ENCODE measurements around the gene SLC6A6. TPM values are rescaled to one million over a fixed set of nuclear protein-coding genes. Genes with fewer than 3 reads are reported as not detected.

The SLC6A6 gene
- total RNA-seq, 1 experiment from 2014 or later: 211 TPM

GRCh38 chr3:14467814-14468620 is 65.6 kb downstream of the SLC6A6 start:
- H3K36me3 Mint-ChIP-seq: peaks cover 52% of the 10 kb centered on the region
- H3K4me3 Mint-ChIP-seq: no peak overlapping the region
- DNase-seq (ENCODE audit: low spot score): peak; percentile 55
- CTCF ChIA-PET: interaction anchor here (0.6 to 3.8 kb wide), 23 partner anchors 9 to 619 kb away, joined by 3 to 67 read pairs (median 3); partner anchors contain the start of genes LSM3, SLC6A6 and XPC
- ATAC-seq: peak; percentile 65
- no peaks in the 10 kb centered on the region for H3K9me3 Mint-ChIP-seq
- peaks cover 16% of the 10 kb centered on the region for H3K4me1 Mint-ChIP-seq
- POLR2A ChIA-PET: interaction anchor here (0.8 kb wide), 1 partner anchor 264 kb away, joined by 4 read pairs; no protein-coding TSS in a partner anchor
- H3K27ac Mint-ChIP-seq: peak overlapping the region; percentile 68; the same call in 1 of the 2 replicates
- no peaks in the 10 kb centered on the region for H3K27me3 Mint-ChIP-seq (ENCODE audit: low read depth)
- TF ChIP-seq JAZF1 (CRISPR knock-in tag; IDR thresholded peaks at IDR 0.05): no peak
- TF ChIP-seq, protein P1, sequence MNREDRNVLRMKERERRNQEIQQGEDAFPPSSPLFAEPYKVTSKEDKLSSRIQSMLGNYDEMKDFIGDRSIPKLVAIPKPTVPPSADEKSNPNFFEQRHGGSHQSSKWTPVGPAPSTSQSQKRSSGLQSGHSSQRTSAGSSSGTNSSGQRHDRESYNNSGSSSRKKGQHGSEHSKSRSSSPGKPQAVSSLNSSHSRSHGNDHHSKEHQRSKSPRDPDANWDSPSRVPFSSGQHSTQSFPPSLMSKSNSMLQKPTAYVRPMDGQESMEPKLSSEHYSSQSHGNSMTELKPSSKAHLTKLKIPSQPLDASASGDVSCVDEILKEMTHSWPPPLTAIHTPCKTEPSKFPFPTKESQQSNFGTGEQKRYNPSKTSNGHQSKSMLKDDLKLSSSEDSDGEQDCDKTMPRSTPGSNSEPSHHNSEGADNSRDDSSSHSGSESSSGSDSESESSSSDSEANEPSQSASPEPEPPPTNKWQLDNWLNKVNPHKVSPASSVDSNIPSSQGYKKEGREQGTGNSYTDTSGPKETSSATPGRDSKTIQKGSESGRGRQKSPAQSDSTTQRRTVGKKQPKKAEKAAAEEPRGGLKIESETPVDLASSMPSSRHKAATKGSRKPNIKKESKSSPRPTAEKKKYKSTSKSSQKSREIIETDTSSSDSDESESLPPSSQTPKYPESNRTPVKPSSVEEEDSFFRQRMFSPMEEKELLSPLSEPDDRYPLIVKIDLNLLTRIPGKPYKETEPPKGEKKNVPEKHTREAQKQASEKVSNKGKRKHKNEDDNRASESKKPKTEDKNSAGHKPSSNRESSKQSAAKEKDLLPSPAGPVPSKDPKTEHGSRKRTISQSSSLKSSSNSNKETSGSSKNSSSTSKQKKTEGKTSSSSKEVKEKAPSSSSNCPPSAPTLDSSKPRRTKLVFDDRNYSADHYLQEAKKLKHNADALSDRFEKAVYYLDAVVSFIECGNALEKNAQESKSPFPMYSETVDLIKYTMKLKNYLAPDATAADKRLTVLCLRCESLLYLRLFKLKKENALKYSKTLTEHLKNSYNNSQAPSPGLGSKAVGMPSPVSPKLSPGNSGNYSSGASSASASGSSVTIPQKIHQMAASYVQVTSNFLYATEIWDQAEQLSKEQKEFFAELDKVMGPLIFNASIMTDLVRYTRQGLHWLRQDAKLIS (CRISPR knock-in tag; IDR thresholded peaks at IDR 0.05; ENCODE audit: borderline replicate concordance): no peak
- TF ChIP-seq ERG (CRISPR knock-in tag; IDR thresholded peaks at IDR 0.05): no peak
- no peak for TF ChIP-seq NFE2L1 (CRISPR knock-in tag; IDR thresholded peaks at IDR 0.05)
- TF ChIP-seq ZNF532 (CRISPR knock-in tag; IDR thresholded peaks at IDR 0.05; ENCODE audit: borderline replicate concordance): no peak
- TF ChIP-seq TEAD1 (CRISPR knock-in tag; IDR thresholded peaks at IDR 0.05): no peak
- TF ChIP-seq ZNF512 (CRISPR knock-in tag; IDR thresholded peaks at IDR 0.05; ENCODE audit: borderline replicate concordance): no peak
- no peak for TF ChIP-seq E2F4 (CRISPR knock-in tag; IDR thresholded peaks at IDR 0.05; ENCODE audit: borderline replicate concordance, low read depth)
- no peak for TF ChIP-seq GTF2I (CRISPR knock-in tag; conservative IDR thresholded peaks at IDR 0.05)
- peak; percentile 51; the same call in 1 of the 2 replicates for TF ChIP-seq ZNF121 (CRISPR knock-in tag; IDR thresholded peaks at IDR 0.05)
- no peak for TF ChIP-seq ZNF396 (CRISPR knock-in tag; IDR thresholded peaks at IDR 0.05; ENCODE audit: borderline replicate concordance)
- TF ChIP-seq, protein P2, sequence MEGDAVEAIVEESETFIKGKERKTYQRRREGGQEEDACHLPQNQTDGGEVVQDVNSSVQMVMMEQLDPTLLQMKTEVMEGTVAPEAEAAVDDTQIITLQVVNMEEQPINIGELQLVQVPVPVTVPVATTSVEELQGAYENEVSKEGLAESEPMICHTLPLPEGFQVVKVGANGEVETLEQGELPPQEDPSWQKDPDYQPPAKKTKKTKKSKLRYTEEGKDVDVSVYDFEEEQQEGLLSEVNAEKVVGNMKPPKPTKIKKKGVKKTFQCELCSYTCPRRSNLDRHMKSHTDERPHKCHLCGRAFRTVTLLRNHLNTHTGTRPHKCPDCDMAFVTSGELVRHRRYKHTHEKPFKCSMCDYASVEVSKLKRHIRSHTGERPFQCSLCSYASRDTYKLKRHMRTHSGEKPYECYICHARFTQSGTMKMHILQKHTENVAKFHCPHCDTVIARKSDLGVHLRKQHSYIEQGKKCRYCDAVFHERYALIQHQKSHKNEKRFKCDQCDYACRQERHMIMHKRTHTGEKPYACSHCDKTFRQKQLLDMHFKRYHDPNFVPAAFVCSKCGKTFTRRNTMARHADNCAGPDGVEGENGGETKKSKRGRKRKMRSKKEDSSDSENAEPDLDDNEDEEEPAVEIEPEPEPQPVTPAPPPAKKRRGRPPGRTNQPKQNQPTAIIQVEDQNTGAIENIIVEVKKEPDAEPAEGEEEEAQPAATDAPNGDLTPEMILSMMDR (IDR thresholded peaks at IDR 0.05): peak; percentile 94
- TF ChIP-seq SMAD4 (CRISPR knock-in tag; IDR thresholded peaks at IDR 0.05): no peak
- TF ChIP-seq, protein P3, sequence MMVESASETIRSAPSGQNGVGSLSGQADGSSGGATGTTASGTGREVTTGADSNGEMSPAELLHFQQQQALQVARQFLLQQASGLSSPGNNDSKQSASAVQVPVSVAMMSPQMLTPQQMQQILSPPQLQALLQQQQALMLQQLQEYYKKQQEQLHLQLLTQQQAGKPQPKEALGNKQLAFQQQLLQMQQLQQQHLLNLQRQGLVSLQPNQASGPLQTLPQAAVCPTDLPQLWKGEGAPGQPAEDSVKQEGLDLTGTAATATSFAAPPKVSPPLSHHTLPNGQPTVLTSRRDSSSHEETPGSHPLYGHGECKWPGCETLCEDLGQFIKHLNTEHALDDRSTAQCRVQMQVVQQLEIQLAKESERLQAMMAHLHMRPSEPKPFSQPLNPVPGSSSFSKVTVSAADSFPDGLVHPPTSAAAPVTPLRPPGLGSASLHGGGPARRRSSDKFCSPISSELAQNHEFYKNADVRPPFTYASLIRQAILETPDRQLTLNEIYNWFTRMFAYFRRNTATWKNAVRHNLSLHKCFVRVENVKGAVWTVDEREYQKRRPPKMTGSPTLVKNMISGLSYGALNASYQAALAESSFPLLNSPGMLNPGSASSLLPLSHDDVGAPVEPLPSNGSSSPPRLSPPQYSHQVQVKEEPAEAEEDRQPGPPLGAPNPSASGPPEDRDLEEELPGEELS (CRISPR knock-in tag; IDR thresholded peaks at IDR 0.05): no peak
- TF ChIP-seq ZNF219 (CRISPR knock-in tag; IDR thresholded peaks at IDR 0.05; ENCODE audit: borderline replicate concordance): no peak
